WTC11 (cell line): Measurements from ENCODE around the gene AASDHPPT. TPM values are rescaled to one million over a fixed set of nuclear protein-coding genes. Genes with fewer than 3 reads are reported as not detected.
A peak's percentile ranks its signal among the peaks of the same experiment; 100 is the strongest.

Source experiments
- ATAC-seq: fragments of 200-7000 bp; cut with Tn5 transposase; 2 replicates; pipeline ENCODE4 v1.10.0; 2021; ENCODE audit warnings: mild to moderate bottlenecking, moderate library complexity
- CTCF ChIA-PET: fragments of 300-600 bp; sonication (Branson Sonifier 250); formaldehyde crosslinking; loops from one replicate; lab custom pipeline; 2021; ENCODE audit warnings: antibody characterized with exemption; lab: Charles Lee
- POLR2A ChIA-PET: fragments of 350-600 bp; sonication (Branson Sonifier 250); formaldehyde crosslinking; loops from one replicate; lab custom pipeline; 2021; ENCODE audit warnings: antibody characterized with exemption; lab: Charles Lee
- DNase-seq: peaks from one replicate; pipeline ENCODE4 v3.0.0; 2021; ENCODE audit warnings: low spot score
- H3K27ac Mint-ChIP-seq: 2 replicates; pipeline ENCODE4 v1.8.0; 2021; ENCODE audit warnings: mixed read lengths
- H3K27me3 Mint-ChIP-seq: 2 replicates; pipeline ENCODE4 v1.8.0; 2021; ENCODE audit warnings: low read depth, mild to moderate bottlenecking, moderate library complexity, mixed read lengths
- H3K36me3 Mint-ChIP-seq: 2 replicates; pipeline ENCODE4 v1.8.0; 2021; ENCODE audit warnings: mixed read lengths
- H3K4me1 Mint-ChIP-seq: 2 replicates; pipeline ENCODE4 v1.8.0; 2022; ENCODE audit warnings: mixed read lengths
- H3K4me3 Mint-ChIP-seq: 2 replicates; pipeline ENCODE4 v1.8.0; 2021; ENCODE audit warnings: mild to moderate bottlenecking, moderate library complexity, mixed read lengths
- H3K9me3 Mint-ChIP-seq: 2 replicates; pipeline ENCODE4 v1.8.0; 2021; ENCODE audit warnings: mixed read lengths
- ATF6 ChIP-seq: sonication (generic); formaldehyde crosslinking; IDR thresholded peaks from 2 replicates; pipeline ENCODE4 v1.8.1; 2023; ENCODE audit warnings: mild to moderate bottlenecking, missing genetic modification reagents
- CREM ChIP-seq: sonication (generic); formaldehyde crosslinking; IDR thresholded peaks from 2 replicates; pipeline ENCODE4 v1.8.1; 2022; ENCODE audit warnings: mild to moderate bottlenecking, missing genetic modification reagents, moderate library complexity
- CTCF ChIP-seq: fragments of 200-600 bp; IDR thresholded peaks from 2 replicates; pipeline ENCODE4 v1.8.0; 2022; ENCODE audit warnings: antibody characterized with exemption
- FOXJ3 ChIP-seq: sonication (generic); formaldehyde crosslinking; IDR thresholded peaks from 2 replicates; pipeline ENCODE4 v1.9.0; 2021; ENCODE audit warnings: missing genetic modification reagents, mild to moderate bottlenecking, borderline replicate concordance
- GRHL2 ChIP-seq: fragments of 250-450 bp; sonication (Bioruptor Pico); IDR thresholded peaks from 2 replicates; pipeline ENCODE4 v1.8.0; 2022; ENCODE audit warnings: mild to moderate bottlenecking, moderate library complexity; ENCODE audit not compliant: insufficient replicate concordance, severe bottlenecking
- HMGA2 ChIP-seq: fragments of 250-450 bp; sonication (Bioruptor Pico); IDR thresholded peaks from 2 replicates; pipeline ENCODE4 v1.4.0; 2021; ENCODE audit warnings: mild to moderate bottlenecking, moderate library complexity
- IRF2 ChIP-seq: sonication (generic); formaldehyde crosslinking; IDR thresholded peaks from 2 replicates; pipeline ENCODE4 v1.8.0; 2022; ENCODE audit warnings: low read depth, missing genetic modification reagents, borderline replicate concordance
- NFATC4 ChIP-seq: fragments of 250-450 bp; sonication (Bioruptor Pico); IDR thresholded peaks from 2 replicates; pipeline ENCODE4 v1.9.0; 2021; ENCODE audit warnings: mild to moderate bottlenecking
- PRDM15 ChIP-seq: sonication (generic); formaldehyde crosslinking; IDR thresholded peaks from 2 replicates; pipeline ENCODE4 v1.8.0; 2022; ENCODE audit warnings: missing genetic modification reagents
- SP1 ChIP-seq: sonication (generic); formaldehyde crosslinking; conservative IDR thresholded peaks from 2 replicates; pipeline ENCODE4 v1.8.1; 2022; ENCODE audit warnings: missing genetic modification reagents
- USF2 ChIP-seq: sonication (generic); formaldehyde crosslinking; IDR thresholded peaks from 2 replicates; pipeline ENCODE4 v1.8.1; 2023; ENCODE audit warnings: mild to moderate bottlenecking, missing genetic modification reagents, moderate library complexity
- ZMAT4 ChIP-seq: fragments of 250-450 bp; sonication (Bioruptor Pico); IDR thresholded peaks from 2 replicates; pipeline ENCODE4 v1.9.0; 2021; ENCODE audit warnings: mild to moderate bottlenecking
- ZNF138 ChIP-seq: sonication (generic); formaldehyde crosslinking; conservative IDR thresholded peaks from 2 replicates; pipeline ENCODE4 v1.8.1; 2022; ENCODE audit warnings: mild to moderate bottlenecking, moderate library complexity, missing genetic modification reagents
- ZNF263 ChIP-seq: sonication (generic); formaldehyde crosslinking; IDR thresholded peaks from 2 replicates; pipeline ENCODE4 v1.8.1; 2022; ENCODE audit warnings: low read depth, mild to moderate bottlenecking, moderate library complexity, missing genetic modification reagents
- ZNF396 ChIP-seq: fragments of 250-450 bp; sonication (Bioruptor Pico); IDR thresholded peaks from 2 replicates; pipeline ENCODE4 v1.8.0; 2021; ENCODE audit warnings: mild to moderate bottlenecking, moderate library complexity, borderline replicate concordance
- total RNA-seq: library from RNA; stranded (reverse); gene quantifications from 3 replicates; pipeline ENCODE4 v1.2.3, GENCODE V29; 2021
- TF ChIP-seq, protein P1 (sequence below): sonication (generic); formaldehyde crosslinking; IDR thresholded peaks from 2 replicates; pipeline ENCODE4 v1.8.0; 2022; ENCODE audit warnings: mild to moderate bottlenecking, missing genetic modification reagents
- TF ChIP-seq, protein P2 (sequence below): sonication (generic); formaldehyde crosslinking; IDR thresholded peaks from 2 replicates; pipeline ENCODE4 v1.8.0; 2022; ENCODE audit warnings: mild to moderate bottlenecking, missing genetic modification reagents

Gene AASDHPPT
- total RNA-seq, 1 experiment from 2014 or later, result 37.0 TPM

- no peak for TF ChIP-seq PRDM15 (CRISPR knock-in tag)
- TF ChIP-seq GRHL2 (CRISPR knock-in tag), result no peak
- TF ChIP-seq, all 79 proteins: peak for 0
Measured at GRCh38 chr11:106082096-106082495, 4.6 kb downstream of the AASDHPPT start (continued).

DNA sequence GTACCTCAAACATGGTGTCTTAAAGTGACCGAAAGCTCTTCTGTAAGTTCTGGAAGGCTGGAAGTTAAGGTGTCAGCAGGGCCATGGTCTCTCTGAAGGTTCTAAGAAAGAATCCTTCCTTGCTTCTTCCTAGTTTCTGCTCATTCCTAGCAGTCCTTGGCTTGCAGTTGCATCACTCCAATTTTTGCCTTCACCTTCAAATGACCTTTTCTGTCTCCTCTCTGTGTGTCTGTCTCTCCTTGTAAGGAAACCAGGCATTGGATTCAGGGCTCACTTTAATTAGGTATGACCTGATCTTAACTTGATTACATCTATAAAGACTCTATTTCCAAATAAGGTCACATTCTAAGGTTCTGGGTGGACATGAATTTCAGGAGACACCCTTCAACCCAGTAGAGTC, 8.7 kb downstream of the AASDHPPT start:
- POLR2A ChIA-PET, result no interaction called here

More for the DNA sequence above, 8.7 kb downstream of the AASDHPPT start:
- H3K36me3 Mint-ChIP-seq, result peaks cover 19% of the 10 kb centered on the region
- peak overlapping the region; percentile 63 for H3K27ac Mint-ChIP-seq
- no peaks in the 10 kb centered on the region for H3K27me3 Mint-ChIP-seq
- DNase-seq (no peak), ATAC-seq (no peak)
- no peak for TF ChIP-seq ZNF396
- no peak for TF ChIP-seq CTCF
- TF ChIP-seq, protein P1, sequence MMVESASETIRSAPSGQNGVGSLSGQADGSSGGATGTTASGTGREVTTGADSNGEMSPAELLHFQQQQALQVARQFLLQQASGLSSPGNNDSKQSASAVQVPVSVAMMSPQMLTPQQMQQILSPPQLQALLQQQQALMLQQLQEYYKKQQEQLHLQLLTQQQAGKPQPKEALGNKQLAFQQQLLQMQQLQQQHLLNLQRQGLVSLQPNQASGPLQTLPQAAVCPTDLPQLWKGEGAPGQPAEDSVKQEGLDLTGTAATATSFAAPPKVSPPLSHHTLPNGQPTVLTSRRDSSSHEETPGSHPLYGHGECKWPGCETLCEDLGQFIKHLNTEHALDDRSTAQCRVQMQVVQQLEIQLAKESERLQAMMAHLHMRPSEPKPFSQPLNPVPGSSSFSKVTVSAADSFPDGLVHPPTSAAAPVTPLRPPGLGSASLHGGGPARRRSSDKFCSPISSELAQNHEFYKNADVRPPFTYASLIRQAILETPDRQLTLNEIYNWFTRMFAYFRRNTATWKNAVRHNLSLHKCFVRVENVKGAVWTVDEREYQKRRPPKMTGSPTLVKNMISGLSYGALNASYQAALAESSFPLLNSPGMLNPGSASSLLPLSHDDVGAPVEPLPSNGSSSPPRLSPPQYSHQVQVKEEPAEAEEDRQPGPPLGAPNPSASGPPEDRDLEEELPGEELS, result no peak
- TF ChIP-seq ATF6 (CRISPR knock-in tag), result no peak
- no peak for TF ChIP-seq ZNF263 (CRISPR knock-in tag)
- no peak for TF ChIP-seq ZMAT4 (CRISPR knock-in tag)
- no peak for TF ChIP-seq NFATC4
- TF ChIP-seq, protein P2, sequence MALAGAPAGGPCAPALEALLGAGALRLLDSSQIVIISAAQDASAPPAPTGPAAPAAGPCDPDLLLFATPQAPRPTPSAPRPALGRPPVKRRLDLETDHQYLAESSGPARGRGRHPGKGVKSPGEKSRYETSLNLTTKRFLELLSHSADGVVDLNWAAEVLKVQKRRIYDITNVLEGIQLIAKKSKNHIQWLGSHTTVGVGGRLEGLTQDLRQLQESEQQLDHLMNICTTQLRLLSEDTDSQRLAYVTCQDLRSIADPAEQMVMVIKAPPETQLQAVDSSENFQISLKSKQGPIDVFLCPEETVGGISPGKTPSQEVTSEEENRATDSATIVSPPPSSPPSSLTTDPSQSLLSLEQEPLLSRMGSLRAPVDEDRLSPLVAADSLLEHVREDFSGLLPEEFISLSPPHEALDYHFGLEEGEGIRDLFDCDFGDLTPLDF (CRISPR knock-in tag), result no peak
- TF ChIP-seq SP1 (CRISPR knock-in tag), result no peak
- TF ChIP-seq HMGA2 (CRISPR knock-in tag), result no peak
- no peak for TF ChIP-seq USF2 (CRISPR knock-in tag)
- TF ChIP-seq FOXJ3 (CRISPR knock-in tag), result no peak
- no peak for TF ChIP-seq ZNF138
- no peak for TF ChIP-seq IRF2 (CRISPR knock-in tag)
- TF ChIP-seq CREM (CRISPR knock-in tag), result no peak
- H3K4me1 Mint-ChIP-seq, result peaks cover 19% of the 10 kb centered on the region
- CTCF ChIA-PET, result interaction anchor here (1.3 to 1.7 kb wide), 2 partner anchors 9 to 15 kb away, joined by 3 to 11 read pairs; partner anchors contain the start of genes AASDHPPT and KBTBD3
- H3K4me3 Mint-ChIP-seq, result no peak overlapping the region
- H3K9me3 Mint-ChIP-seq, result no peaks in the 10 kb centered on the region
